ENCODE results near the gene ALPG. TPM values are rescaled to one million over a fixed set of nuclear protein-coding genes. Genes with fewer than 3 reads are reported as not detected.
"Not testable (repeated sequence)": the region's sequence is repeated elsewhere in the genome, so short reads cannot be mapped to it uniquely, and the experiment has no call there.

ALPG gene
- total RNA-seq, 2 donors from 2014 or later, result not detected

GRCh38 chr2:232402518-232402917, 4.1 kb upstream of the ALPG start:
- Histone ChIP-seq H3K36me3 (ENCODE audit: control insufficient read depth, insufficient read depth, low read length) (no peaks in the 10 kb centered on the region), H3K27ac (ENCODE audit: low read depth, low read length) (no peak overlapping the region), H3K4me1 (ENCODE audit: control insufficient read depth, insufficient read depth, low read length) (no peaks in the 10 kb centered on the region), H3K9ac (ENCODE audit: extremely low read depth, low read length, poor library complexity, severe bottlenecking) (no peak overlapping the region), H3K27me3 (ENCODE audit: control insufficient read depth, insufficient read depth, low read length, poor library complexity, severe bottlenecking) (peaks cover 17% of the 10 kb centered on the region), H3K4me3 (ENCODE audit: low read length) (no peak overlapping the region), H3K9me3 (ENCODE audit: control insufficient read depth, low read length) (no peaks in the 10 kb centered on the region)
- WGBS, 2 experiments (ENCODE audit: insufficient coverage in 1 of 2, insufficient read length in 1 of 2), result 93% methylated on average over 3 of the region's 3 CpGs; no CpG with 5 or more reads in 1 of the 2 experiments
- Mint-ChIP-seq H3K36me3 (ENCODE audit: low read depth) (no peaks in the 10 kb centered on the region), H3K4me1 (peaks cover 10% of the 10 kb centered on the region), H3K9me3 (no peaks in the 10 kb centered on the region), H3K27me3 (ENCODE audit: insufficient read depth) (peaks cover 30% of the 10 kb centered on the region), H3K4me3 (no peak overlapping the region), H3K27ac (no peak overlapping the region)
- no peak for DNase-seq
- TF ChIP-seq CTCF (conservative IDR thresholded peaks at IDR 0.05), result no peak

GRCh38 chr2:232405943-232406510, 617 bp upstream of the ALPG start:
- H3K9ac ChIP-seq (ENCODE audit: extremely low read depth, low read length, poor library complexity, severe bottlenecking), result no peak overlapping the region
- peaks cover 14% of the 10 kb centered on the region for H3K27me3 ChIP-seq (ENCODE audit: control insufficient read depth, insufficient read depth, low read length, poor library complexity, severe bottlenecking)
- WGBS, 2 experiments (ENCODE audit: insufficient coverage in 1 of 2, insufficient read length in 1 of 2), result 90 to 94% methylated on average over 6 to 11 of the region's 11 CpGs
- H3K4me3 ChIP-seq (ENCODE audit: low read length), result no peak overlapping the region
- DNase-seq, result peak; percentile 37
- Mint-ChIP-seq H3K4me3 (no peak overlapping the region), H3K9me3 (no peaks in the 10 kb centered on the region), H3K4me1 (peaks cover 10% of the 10 kb centered on the region), H3K27ac (no peak overlapping the region), H3K27me3 (ENCODE audit: insufficient read depth) (peaks cover 21% of the 10 kb centered on the region), H3K36me3 (ENCODE audit: low read depth) (no peaks in the 10 kb centered on the region)
- H3K4me1 ChIP-seq (ENCODE audit: control insufficient read depth, insufficient read depth, low read length), result no peaks in the 10 kb centered on the region
- H3K27ac ChIP-seq (ENCODE audit: low read depth, low read length), result no peak overlapping the region
- no peaks in the 10 kb centered on the region for H3K36me3 ChIP-seq (ENCODE audit: control insufficient read depth, insufficient read depth, low read length)
- no peak for TF ChIP-seq CTCF (conservative IDR thresholded peaks at IDR 0.05)
- no peaks in the 10 kb centered on the region for H3K9me3 ChIP-seq (ENCODE audit: control insufficient read depth, low read length)

- H3K36me3 Mint-ChIP-seq (ENCODE audit: low read depth); H3K27ac Mint-ChIP-seq; H3K9me3 ChIP-seq (ENCODE audit: control insufficient read depth, low read length); H3K4me3 Mint-ChIP-seq; H3K4me1 ChIP-seq (ENCODE audit: control insufficient read depth, insufficient read depth, low read length); H3K4me1 Mint-ChIP-seq; H3K27ac ChIP-seq (ENCODE audit: low read depth, low read length); H3K9me3 Mint-ChIP-seq; H3K36me3 ChIP-seq (ENCODE audit: control insufficient read depth, insufficient read depth, low read length); H3K9ac ChIP-seq (ENCODE audit: extremely low read depth, low read length, poor library complexity, severe bottlenecking); H3K4me3 ChIP-seq (ENCODE audit: low read length): not testable (repeated sequence)
- H3K27me3 ChIP-seq (ENCODE audit: control insufficient read depth, insufficient read depth, low read length, poor library complexity, severe bottlenecking), result peaks cover 20% of the 10 kb centered on the region
- 94 to 95% methylated on average over 17 to 26 of the region's 30 CpGs for WGBS, 2 experiments (ENCODE audit: insufficient coverage in 1 of 2, insufficient read length in 1 of 2)
- peaks cover 24% of the 10 kb centered on the region for H3K27me3 Mint-ChIP-seq (ENCODE audit: insufficient read depth)
- peak; percentile 30 for DNase-seq
Observed at GRCh38 chr2:232407428-232408150, 945 bp downstream of the ALPG start.

GRCh38 chr2:232408269-232408668, 1.6 kb downstream of the ALPG start:
- H3K4me3 Mint-ChIP-seq; H3K4me1 ChIP-seq (ENCODE audit: control insufficient read depth, insufficient read depth, low read length); H3K4me3 ChIP-seq (ENCODE audit: low read length); H3K27ac ChIP-seq (ENCODE audit: low read depth, low read length); H3K36me3 ChIP-seq (ENCODE audit: control insufficient read depth, insufficient read depth, low read length); H3K4me1 Mint-ChIP-seq; H3K36me3 Mint-ChIP-seq (ENCODE audit: low read depth); H3K27ac Mint-ChIP-seq; H3K9ac ChIP-seq (ENCODE audit: extremely low read depth, low read length, poor library complexity, severe bottlenecking); H3K9me3 ChIP-seq (ENCODE audit: control insufficient read depth, low read length); H3K9me3 Mint-ChIP-seq: not testable (repeated sequence)
- WGBS, 2 experiments (ENCODE audit: insufficient coverage in 1 of 2, insufficient read length in 1 of 2), result 92 to 93% methylated on average over 3 to 10 of the region's 10 CpGs
- peaks cover 20% of the 10 kb centered on the region for H3K27me3 ChIP-seq (ENCODE audit: control insufficient read depth, insufficient read depth, low read length, poor library complexity, severe bottlenecking)
- DNase-seq, result peak; percentile 30
- H3K27me3 Mint-ChIP-seq (ENCODE audit: insufficient read depth), result peaks cover 26% of the 10 kb centered on the region

GRCh38 chr2:232409617-232410016, 3.0 kb downstream of the ALPG start:
- peak; percentile 43 for DNase-seq
- H3K27me3 ChIP-seq (ENCODE audit: control insufficient read depth, insufficient read depth, low read length, poor library complexity, severe bottlenecking), result peaks cover 29% of the 10 kb centered on the region
- not testable (repeated sequence) for H3K27ac Mint-ChIP-seq; H3K36me3 ChIP-seq (ENCODE audit: control insufficient read depth, insufficient read depth, low read length); H3K4me1 ChIP-seq (ENCODE audit: control insufficient read depth, insufficient read depth, low read length); H3K27ac ChIP-seq (ENCODE audit: low read depth, low read length); H3K9me3 Mint-ChIP-seq; H3K9me3 ChIP-seq (ENCODE audit: control insufficient read depth, low read length); H3K4me3 Mint-ChIP-seq; H3K4me1 Mint-ChIP-seq; H3K36me3 Mint-ChIP-seq (ENCODE audit: low read depth); H3K4me3 ChIP-seq (ENCODE audit: low read length); H3K9ac ChIP-seq (ENCODE audit: extremely low read depth, low read length, poor library complexity, severe bottlenecking)
- 95 to 99% methylated on average over 10 to 35 of the region's 40 CpGs for WGBS, 2 experiments (ENCODE audit: insufficient coverage in 1 of 2, insufficient read length in 1 of 2)
- peaks cover 29% of the 10 kb centered on the region for H3K27me3 Mint-ChIP-seq (ENCODE audit: insufficient read depth)
